ENCODE data around the gene LOXL4. TPM values are rescaled to one million over a fixed set of nuclear protein-coding genes. Genes with fewer than 3 reads are reported as not detected.
A peak's percentile ranks its signal among the peaks of the same experiment; 100 is the strongest.

Gene LOXL4
- total RNA-seq, 1 experiment from 2014 or later, result 1.3 TPM

- peaks cover 1 to 19% of the 10 kb centered on the region in 2 experiments; a peak in 2 of 4 replicates for H3K4me1 ChIP-seq (ENCODE audit: control insufficient read depth in 1 of 2, insufficient read depth in 2 of 2, low read length in 2 of 2)
- no peaks in the 10 kb centered on the region for H3K36me3 ChIP-seq (ENCODE audit: control insufficient read depth in 1 of 2, insufficient read depth in 2 of 2, low read length in 2 of 2)
- ATAC-seq, result no peak
- no peaks in the 10 kb centered on the region for H3K9me3 ChIP-seq (ENCODE audit: control insufficient read depth in 1 of 2, insufficient read depth in 1 of 2, low read depth in 1 of 2, low read length in 2 of 2)
- no peaks in the 10 kb centered on the region for H3K27me3 ChIP-seq (ENCODE audit: insufficient read depth, low read length)
- ChIA-PET CTCF (no interaction called here), POLR2A (no interaction called here), RAD21 (ENCODE audit: low non-redundant PET in 1 of 2, low total read pairs in 2 of 2, uncharacterized antibody in 2 of 2, unreplicated experiment in 2 of 2) (no interaction called here)
- H3K9ac ChIP-seq (ENCODE audit: low read length), result no peak overlapping the region
- no peak overlapping the region for H2AFZ ChIP-seq (ENCODE audit: low read depth, low read length, poor library complexity, severe bottlenecking)
- H3K4me3 ChIP-seq (replicated peaks in 1 of 2; ENCODE audit: low read depth in 1 of 2, low read length in 2 of 2), result no peak overlapping the region
- H3K27ac ChIP-seq (ENCODE audit: low read depth, low read length), result no peak overlapping the region
- TF ChIP-seq REST (IDR thresholded peaks at IDR 0.05; ENCODE audit: low read depth) (no peak), CEBPB (IDR thresholded peaks at IDR 0.05; ENCODE audit: low read depth) (peak; percentile 88), SRF (IDR thresholded peaks at IDR 0.05; ENCODE audit: low read depth) (no peak), JUND (IDR thresholded peaks at IDR 0.05) (peak; percentile 32; the same call in 1 of the 2 replicates), POLR2A (IDR thresholded peaks at IDR 0.05; ENCODE audit: borderline replicate concordance, extremely low read depth, insufficient read depth, insufficient read length) (no peak), ZNF274 (IDR thresholded peaks at IDR 0.05; ENCODE audit: low read depth, low read length) (no peak), ELF1 (IDR thresholded peaks at IDR 0.05; ENCODE audit: borderline replicate concordance, low read depth) (no peak), SP1 (IDR thresholded peaks at IDR 0.05; ENCODE audit: low read depth) (peak; percentile 36; the same call in 1 of the 2 replicates), MAX (IDR thresholded peaks at IDR 0.05) (peak; percentile 55), EZH2 (IDR thresholded peaks at IDR 0.05) (no peak), ZBTB33 (IDR thresholded peaks at IDR 0.05; ENCODE audit: extremely low read depth, insufficient replicate concordance, low read length) (no peak), YY1 (IDR thresholded peaks at IDR 0.05; ENCODE audit: extremely low read depth, insufficient replicate concordance, low read depth, low read length) (no peak), FOSL1 (IDR thresholded peaks at IDR 0.05; ENCODE audit: low read depth) (no peak), RAD21 (IDR thresholded peaks at IDR 0.05; ENCODE audit: low read depth) (no peak), SIN3A (IDR thresholded peaks at IDR 0.05; ENCODE audit: low read depth) (0 out of 2 replicates have a peak, but pooled peaks have one; percentile 32), EGR1 (IDR thresholded peaks at IDR 0.05; ENCODE audit: low read depth) (no peak), CBX3 (IDR thresholded peaks at IDR 0.05; ENCODE audit: low read depth) (0 out of 2 replicates have a peak, but pooled peaks have one; percentile 50), ATF3 (IDR thresholded peaks at IDR 0.05) (no peak)
- TF ChIP-seq, protein P1, sequence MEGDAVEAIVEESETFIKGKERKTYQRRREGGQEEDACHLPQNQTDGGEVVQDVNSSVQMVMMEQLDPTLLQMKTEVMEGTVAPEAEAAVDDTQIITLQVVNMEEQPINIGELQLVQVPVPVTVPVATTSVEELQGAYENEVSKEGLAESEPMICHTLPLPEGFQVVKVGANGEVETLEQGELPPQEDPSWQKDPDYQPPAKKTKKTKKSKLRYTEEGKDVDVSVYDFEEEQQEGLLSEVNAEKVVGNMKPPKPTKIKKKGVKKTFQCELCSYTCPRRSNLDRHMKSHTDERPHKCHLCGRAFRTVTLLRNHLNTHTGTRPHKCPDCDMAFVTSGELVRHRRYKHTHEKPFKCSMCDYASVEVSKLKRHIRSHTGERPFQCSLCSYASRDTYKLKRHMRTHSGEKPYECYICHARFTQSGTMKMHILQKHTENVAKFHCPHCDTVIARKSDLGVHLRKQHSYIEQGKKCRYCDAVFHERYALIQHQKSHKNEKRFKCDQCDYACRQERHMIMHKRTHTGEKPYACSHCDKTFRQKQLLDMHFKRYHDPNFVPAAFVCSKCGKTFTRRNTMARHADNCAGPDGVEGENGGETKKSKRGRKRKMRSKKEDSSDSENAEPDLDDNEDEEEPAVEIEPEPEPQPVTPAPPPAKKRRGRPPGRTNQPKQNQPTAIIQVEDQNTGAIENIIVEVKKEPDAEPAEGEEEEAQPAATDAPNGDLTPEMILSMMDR (IDR thresholded peaks at IDR 0.05 in 2 of 3, conservative IDR thresholded peaks at IDR 0.05 in 1 of 3; ENCODE audit: borderline replicate concordance in 1 of 3, insufficient read depth in 1 of 3, low read depth in 2 of 3, low read length in 2 of 3), result no peak
- intact Hi-C loops (cut with micrococcal nuclease), result no loop called here
- BruUV-seq (replicated peaks), result no TSS peak
- no peaks in the 10 kb centered on the region for H3K79me2 ChIP-seq (ENCODE audit: insufficient read depth, low read length)
- no peaks in the 10 kb centered on the region for H3K9me2 ChIP-seq (ENCODE audit: insufficient read depth)
- H4K20me1 ChIP-seq (ENCODE audit: insufficient read depth), result no peaks in the 10 kb centered on the region
- H3K4me2 ChIP-seq (ENCODE audit: low read length), result no peak overlapping the region
- DNase-seq (ENCODE audit: low read depth, low spot score), result no peak
These were observed 46.7 kb upstream of the LOXL4 start for GRCh38 chr10:98314532-98315284.
